Ishikawa (cell line): ENCODE measurements around the gene CRTC1.
A peak's percentile ranks its signal among the peaks of the same experiment; 100 is the strongest.

Source experiments
- CEBPB ChIP-seq: IDR thresholded peaks from 2 replicates; pipeline ENCODE4 v1.6.1; 2012
- CREB1 ChIP-seq: IDR thresholded peaks from 2 replicates; pipeline ENCODE4 v1.6.1; 2012; ENCODE audit warnings: low read depth
- EP300 ChIP-seq: IDR thresholded peaks from 2 replicates; pipeline ENCODE4 v1.6.1; 2012; ENCODE audit warnings: borderline replicate concordance
- FOXM1 ChIP-seq: IDR thresholded peaks from 2 replicates; pipeline ENCODE4 v1.6.1; 2012; ENCODE audit warnings: low read depth, borderline replicate concordance
- RAD21 ChIP-seq: IDR thresholded peaks from 2 replicates; pipeline ENCODE4 v1.6.1; 2012; ENCODE audit warnings: low read depth
- REST ChIP-seq: IDR thresholded peaks from 2 replicates; pipeline ENCODE4 v1.6.1; 2012; ENCODE audit warnings: low read depth, mild to moderate bottlenecking
- TCF12 ChIP-seq: IDR thresholded peaks from 2 replicates; pipeline ENCODE4 v1.6.1; 2012; ENCODE audit warnings: low read depth
- YY1 ChIP-seq: IDR thresholded peaks from 2 replicates; pipeline ENCODE4 v1.6.1; 2012; ENCODE audit warnings: low read depth
- ZBTB7A ChIP-seq: IDR thresholded peaks from 2 replicates; pipeline ENCODE4 v1.6.1; 2012; ENCODE audit warnings: low read depth
- TF ChIP-seq, protein P1 (sequence below): IDR thresholded peaks from 2 replicates; pipeline ENCODE4 v1.6.1; 2012

DNA sequence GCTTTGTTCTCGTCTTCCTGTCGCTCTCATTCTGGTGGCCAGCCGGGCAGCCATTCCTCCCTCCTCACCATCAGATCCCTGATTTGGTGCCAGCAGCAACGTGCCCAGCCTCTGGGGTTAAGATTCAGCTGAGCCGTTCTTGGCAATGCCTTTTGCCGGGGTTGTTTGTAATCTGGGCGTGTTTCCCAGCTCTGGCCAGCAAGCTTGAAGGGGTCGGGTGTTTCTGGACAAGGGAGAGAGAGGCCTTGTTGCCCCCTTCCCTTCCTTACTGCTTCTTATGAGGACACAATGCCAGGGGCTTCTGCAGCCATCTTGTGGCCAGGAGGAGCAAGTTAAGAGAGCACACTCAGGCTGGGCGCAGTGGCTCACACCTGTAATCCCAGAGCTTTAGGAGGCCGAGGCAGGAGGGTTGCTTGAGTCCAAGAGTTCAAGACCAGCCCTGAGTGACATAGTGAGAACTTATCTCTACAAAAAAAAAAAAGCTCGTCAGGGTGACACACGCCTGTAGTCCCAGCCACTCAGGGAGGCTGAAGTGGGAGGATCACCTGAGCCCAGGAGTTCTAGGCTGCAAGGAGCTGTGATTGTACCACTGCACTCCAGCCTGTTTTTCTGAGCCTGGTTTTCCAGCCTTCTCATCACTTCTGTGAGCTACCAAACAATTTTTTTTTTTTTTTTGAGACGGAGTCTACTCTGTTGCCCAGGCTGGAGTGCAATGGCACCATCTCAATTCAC is 10.7 kb upstream of the CRTC1 start:
- TF ChIP-seq RAD21 (peak; percentile 38; the same call in 1 of the 2 replicates), FOXM1 (no peak), CREB1 (no peak), EP300 (no peak), REST (no peak), TCF12 (no peak), YY1 (no peak), ZBTB7A (no peak), CEBPB (no peak)
- TF ChIP-seq, protein P1, sequence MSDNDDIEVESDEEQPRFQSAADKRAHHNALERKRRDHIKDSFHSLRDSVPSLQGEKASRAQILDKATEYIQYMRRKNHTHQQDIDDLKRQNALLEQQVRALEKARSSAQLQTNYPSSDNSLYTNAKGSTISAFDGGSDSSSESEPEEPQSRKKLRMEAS = no peak
